ENCODE results near the gene FREY1.

GRCh38 chr11:45869551-45869950, 37.5 kb downstream of the FREY1 start:
- TF ChIP-seq CTCF (IDR thresholded peaks at IDR 0.05) (no peak), POLR2AphosphoS5 (IDR thresholded peaks at IDR 0.05) (no peak)

Measured in stomach (tissue), 4 donors.